PC-3 (cell line): ENCODE measurements around the gene IZUMO2. TPM values are rescaled to one million over a fixed set of nuclear protein-coding genes. Genes with fewer than 3 reads are reported as not detected.

Experiments
- ATAC-seq: fragments of 200-7000 bp; cut with Tn5 transposase; 2 replicates; pipeline ENCODE4 v1.9.1; 2020; ENCODE audit warnings: mild to moderate bottlenecking, moderate library complexity
- Bru-seq: library from RNA; stranded (reverse); fragments of 400-500 nt; gene quantifications from one replicate; lab custom pipeline; 2021; lab: Mats Ljungman, UMichigan
- BruChase-seq, 2 experiments: library from RNA; stranded (reverse); fragments of 400-500 nt; gene quantifications; one replicate each; lab custom pipeline; 2021; lab: Mats Ljungman, UMichigan
- BruUV-seq: library from RNA; stranded (reverse); fragments of 400-500 nt; replicated peaks from 2 replicates; lab custom pipeline; 2021; lab: Mats Ljungman, UMichigan
- CTCF ChIA-PET: fragments of 300-600 bp; sonication (Branson Sonifier 250); formaldehyde crosslinking; loops from one replicate; lab custom pipeline; 2022; ENCODE audit warnings: antibody characterized with exemption; lab: Charles Lee
- POLR2A ChIA-PET: fragments of 300-600 bp; sonication (Branson Sonifier 250); formaldehyde crosslinking; loops from one replicate; lab custom pipeline; 2022; ENCODE audit warnings: antibody characterized with exemption; ENCODE audit not compliant: unreplicated experiment; lab: Charles Lee
- DNase-seq: peaks from one replicate; pipeline ENCODE4 v3.0.0-alpha.2; 2015
- H2AFZ ChIP-seq: fragments of 300-600 bp; sonication (generic); 2 replicates; pipeline ENCODE4 v1.6.0; 2016; ENCODE audit warnings: antibody characterized with exemption, low read length
- H3F3A ChIP-seq: fragments of 300-600 bp; sonication (generic); one replicate; pipeline ENCODE4 v1.6.0; 2017; ENCODE audit warnings: antibody characterized with exemption, low read length, control low read depth, mild to moderate bottlenecking; ENCODE audit not compliant: unreplicated experiment
- H3K27ac ChIP-seq: fragments of 300-600 bp; sonication (generic); 2 replicates; pipeline ENCODE4 v1.5.1; 2016; ENCODE audit warnings: mild to moderate bottlenecking, low read length
- H3K27me3 ChIP-seq: fragments of 300-600 bp; sonication (generic); 2 replicates; pipeline ENCODE4 v1.6.1; 2016; ENCODE audit warnings: low read length, mixed read lengths
- H3K36me3 ChIP-seq: fragments of 300-600 bp; sonication (generic); 2 replicates; pipeline ENCODE4 v1.6.1; 2016; ENCODE audit warnings: low read depth, mixed run types, low read length, mixed read lengths
- H3K4me1 ChIP-seq: fragments of 300-600 bp; sonication (generic); 2 replicates; pipeline ENCODE4 v1.5.1; 2016; ENCODE audit warnings: low read length; ENCODE audit not compliant: insufficient read depth
- H3K4me2 ChIP-seq: fragments of 300-600 bp; sonication (generic); 2 replicates; pipeline ENCODE4 v1.6.0; 2016; ENCODE audit warnings: low read length
- H3K4me3 ChIP-seq: fragments of 300-600 bp; sonication (generic); 2 replicates; pipeline ENCODE4 v1.5.1; 2016; ENCODE audit warnings: mild to moderate bottlenecking, low read length, mixed read lengths
- H3K79me2 ChIP-seq: fragments of 300-600 bp; sonication (generic); 2 replicates; pipeline ENCODE4 v1.6.1; 2017; ENCODE audit warnings: low read length, mixed read lengths
- H3K9ac ChIP-seq: fragments of 300-600 bp; sonication (generic); 2 replicates; pipeline ENCODE4 v1.6.0; 2016; ENCODE audit warnings: mild to moderate bottlenecking, low read length
- H3K9me2 ChIP-seq: fragments of 300-600 bp; sonication (generic); replicated peaks from 2 replicates; pipeline ENCODE4 v1.6.1; 2016; ENCODE audit warnings: mixed run types, low read length, mixed read lengths
- H3K9me3 ChIP-seq: fragments of 300-600 bp; sonication (generic); 2 replicates; pipeline ENCODE4 v1.6.1; 2016; ENCODE audit warnings: low read length, mixed read lengths
- H4K20me1 ChIP-seq: fragments of 300-600 bp; sonication (generic); 2 replicates; pipeline ENCODE4 v1.6.1; 2016; ENCODE audit warnings: low read length, mixed read lengths
- EZH2 ChIP-seq: fragments of 300-600 bp; sonication (generic); IDR thresholded peaks from one replicate; pipeline ENCODE4 v1.6.1; 2017; ENCODE audit warnings: antibody characterized with exemption, mild to moderate bottlenecking, low read length; ENCODE audit not compliant: unreplicated experiment
- EZH2phosphoT487 ChIP-seq: fragments of 300-600 bp; sonication (generic); IDR thresholded peaks from 2 replicates; pipeline ENCODE4 v1.6.1; 2018; ENCODE audit warnings: mild to moderate bottlenecking, antibody characterized with exemption, low read length, borderline replicate concordance
- intact Hi-C: fragments of 100-400 bp; cut with micrococcal nuclease; formaldehyde crosslinking; loops from 2 replicates; pipeline ENCODE4 v1.9.0; 2023
- long read RNA-seq: library from polyadenylated mRNA; unstranded; transcript quantifications from one replicate; pipeline ENCODE4 v2.0.0, GENCODE V29; 2021; ENCODE audit not compliant: unreplicated experiment
- total RNA-seq: library from RNA; depleted of rRNA; stranded (reverse); fragments of >200 nt; gene quantifications from 2 replicates; pipeline ENCODE4 v1.2.3, GENCODE V29; 2014; rRNA removed
- TF ChIP-seq, protein P1 (sequence below): fragments of 300-600 bp; sonication (generic); conservative IDR thresholded peaks from 2 replicates; pipeline ENCODE4 v1.5.1; 2017; ENCODE audit warnings: antibody characterized with exemption, low read depth, mild to moderate bottlenecking, low read length

IZUMO2 gene
- not detected in 2 replicates for total RNA-seq
- not detected for Bru-seq, nascent RNA
- percentile 7 among the genes with signal in this experiment for BruChase-seq, experiment 1, labeled RNA remaining after a 6-hour chase
- BruChase-seq, experiment 2, labeled RNA remaining after a 2-hour chase: not detected
- long read RNA-seq: 0 reads

DNA sequence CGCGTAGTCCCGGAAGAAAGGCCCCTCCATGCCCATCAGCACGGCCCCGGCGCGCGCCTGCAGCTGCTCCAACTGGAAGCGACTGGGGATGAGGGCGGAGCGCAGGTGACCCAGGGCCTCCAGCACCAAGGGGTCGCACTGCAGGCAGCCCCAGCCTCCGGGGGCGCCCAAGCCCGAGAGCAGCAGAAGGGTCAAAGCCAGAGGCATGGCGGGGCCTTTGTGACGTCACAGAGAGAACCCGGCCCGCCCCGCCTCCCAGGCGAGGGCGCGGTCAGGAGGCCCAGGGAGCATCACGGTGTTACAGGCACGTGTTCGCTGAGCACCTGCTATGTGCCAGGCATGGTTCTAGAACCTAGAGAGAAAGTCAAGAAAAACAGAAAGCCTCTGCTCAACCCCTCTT is at the start of gene IZUMO2:
IZUMO2 (minus strand) TSS at position 294 of the 400 bp plus-strand sequence; CDS start at position 207, 87 bp downstream.
- Histone ChIP-seq H3F3A (no peaks in the 10 kb centered on the region), H3K79me2 (no peaks in the 10 kb centered on the region), H3K9me2 (no peaks in the 10 kb centered on the region), H2AFZ (no peak within 1 kb of the TSS), H3K4me1 (peaks cover 7% of the 10 kb centered on the region; the same call in 1 of the 2 replicates), H3K9me3 (no peaks in the 10 kb centered on the region), H3K36me3 (no peaks in the 10 kb centered on the region), H3K4me2 (no peak within 1 kb of the TSS), H4K20me1 (no peaks in the 10 kb centered on the region), H3K27me3 (peaks cover 8% of the 10 kb centered on the region; the same call in 1 of the 2 replicates), H3K27ac (no peak within 1 kb of the TSS), H3K4me3 (no peak within 1 kb of the TSS), H3K9ac (no peak within 1 kb of the TSS)
- no peak for TF ChIP-seq EZH2phosphoT487
- no peak for TF ChIP-seq EZH2
- TF ChIP-seq, protein P1, sequence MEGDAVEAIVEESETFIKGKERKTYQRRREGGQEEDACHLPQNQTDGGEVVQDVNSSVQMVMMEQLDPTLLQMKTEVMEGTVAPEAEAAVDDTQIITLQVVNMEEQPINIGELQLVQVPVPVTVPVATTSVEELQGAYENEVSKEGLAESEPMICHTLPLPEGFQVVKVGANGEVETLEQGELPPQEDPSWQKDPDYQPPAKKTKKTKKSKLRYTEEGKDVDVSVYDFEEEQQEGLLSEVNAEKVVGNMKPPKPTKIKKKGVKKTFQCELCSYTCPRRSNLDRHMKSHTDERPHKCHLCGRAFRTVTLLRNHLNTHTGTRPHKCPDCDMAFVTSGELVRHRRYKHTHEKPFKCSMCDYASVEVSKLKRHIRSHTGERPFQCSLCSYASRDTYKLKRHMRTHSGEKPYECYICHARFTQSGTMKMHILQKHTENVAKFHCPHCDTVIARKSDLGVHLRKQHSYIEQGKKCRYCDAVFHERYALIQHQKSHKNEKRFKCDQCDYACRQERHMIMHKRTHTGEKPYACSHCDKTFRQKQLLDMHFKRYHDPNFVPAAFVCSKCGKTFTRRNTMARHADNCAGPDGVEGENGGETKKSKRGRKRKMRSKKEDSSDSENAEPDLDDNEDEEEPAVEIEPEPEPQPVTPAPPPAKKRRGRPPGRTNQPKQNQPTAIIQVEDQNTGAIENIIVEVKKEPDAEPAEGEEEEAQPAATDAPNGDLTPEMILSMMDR: no peak
- ATAC-seq: no peak
- POLR2A ChIA-PET: no interaction called here
- intact Hi-C loops: no loop called here
- no TSS peak for BruUV-seq
- DNase-seq: no peak
- CTCF ChIA-PET: interaction anchor here (1.0 kb wide), 1 partner anchor 166 kb away, joined by 8 read pairs; the partner anchor contains the start of gene KCNC3

DNA sequence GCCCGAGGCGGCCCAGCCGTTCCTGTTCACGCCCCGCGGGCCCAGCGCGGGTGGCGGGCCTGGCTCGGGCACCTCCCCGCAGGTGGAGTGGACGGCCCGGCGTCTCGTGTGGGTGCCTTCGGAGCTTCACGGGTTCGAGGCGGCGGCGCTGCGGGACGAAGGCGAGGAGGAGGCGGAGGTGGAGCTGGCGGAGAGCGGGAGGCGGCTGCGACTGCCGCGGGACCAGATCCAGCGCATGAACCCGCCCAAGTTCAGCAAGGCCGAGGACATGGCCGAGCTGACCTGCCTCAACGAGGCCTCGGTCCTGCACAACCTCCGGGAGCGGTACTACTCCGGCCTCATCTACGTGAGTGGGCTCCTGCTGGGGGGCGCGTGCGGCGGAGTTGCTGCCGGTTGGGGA is 47.3 kb upstream of the IZUMO2 start:
- ChIA-PET POLR2A (no interaction called here), CTCF (no interaction called here)
- Histone ChIP-seq H3K4me2 (no peak overlapping the region), H3K79me2 (0 out of 2 replicates have a peak, but pooled peaks cover 7% of the 10 kb centered on the region), H3K36me3 (peaks cover 7% of the 10 kb centered on the region), H3K4me1 (peaks cover 21% of the 10 kb centered on the region), H3K9me3 (no peaks in the 10 kb centered on the region), H3K9me2 (no peaks in the 10 kb centered on the region), H3K27ac (no peak overlapping the region), H3F3A (no peaks in the 10 kb centered on the region), H3K27me3 (no peaks in the 10 kb centered on the region), H3K9ac (no peak overlapping the region), H2AFZ (no peak overlapping the region), H3K4me3 (no peak overlapping the region), H4K20me1 (no peaks in the 10 kb centered on the region)
- BruUV-seq: no TSS peak
- ATAC-seq (no peak), DNase-seq (no peak)
- no peak for TF ChIP-seq EZH2
- TF ChIP-seq EZH2phosphoT487: no peak
- TF ChIP-seq, protein P1: no peak
- intact Hi-C loops: no loop called here

DNA sequence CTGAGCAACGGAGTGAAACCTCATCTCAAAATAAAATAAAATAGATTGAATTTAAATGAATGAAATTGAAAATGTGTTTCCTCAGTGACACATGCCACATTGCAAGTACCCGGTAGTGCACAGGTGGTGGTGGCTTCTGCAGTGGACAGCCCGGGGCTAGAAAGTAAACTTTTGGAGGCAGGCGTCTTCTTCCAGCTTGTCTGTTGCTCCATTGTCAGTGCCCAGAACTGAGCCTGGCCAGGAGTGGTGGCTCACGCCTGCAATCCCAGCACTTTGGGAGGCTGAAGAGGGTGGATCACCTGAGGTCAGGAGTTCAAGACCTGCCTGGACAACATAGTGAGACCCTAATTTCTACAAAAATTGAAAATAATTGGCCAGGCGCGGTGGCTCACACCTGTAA is 46.0 kb upstream of the IZUMO2 start:
- CTCF ChIA-PET: no interaction called here
- H3K9me3 ChIP-seq: no peaks in the 10 kb centered on the region
- no TSS peak for BruUV-seq

More for the DNA sequence above, 46.0 kb upstream of the IZUMO2 start:
- DNase-seq (no peak), ATAC-seq (no peak)
- Histone ChIP-seq H4K20me1 (no peaks in the 10 kb centered on the region), H3K4me1 (peaks cover 20% of the 10 kb centered on the region), H3K9ac (no peak overlapping the region), H3K4me2 (no peak overlapping the region), H3K27me3 (no peaks in the 10 kb centered on the region), H3K9me2 (no peaks in the 10 kb centered on the region), H3K36me3 (peaks cover 7% of the 10 kb centered on the region), H3K27ac (no peak overlapping the region), H3K79me2 (peaks cover 16% of the 10 kb centered on the region), H3K4me3 (no peak overlapping the region), H2AFZ (no peak overlapping the region), H3F3A (no peaks in the 10 kb centered on the region)
- POLR2A ChIA-PET: no interaction called here
- no peak for TF ChIP-seq EZH2phosphoT487
- TF ChIP-seq EZH2: no peak
- TF ChIP-seq, protein P1: no peak
- intact Hi-C loops: no loop called here
